ENCODE data around the gene ST6GALNAC2.

DNA sequence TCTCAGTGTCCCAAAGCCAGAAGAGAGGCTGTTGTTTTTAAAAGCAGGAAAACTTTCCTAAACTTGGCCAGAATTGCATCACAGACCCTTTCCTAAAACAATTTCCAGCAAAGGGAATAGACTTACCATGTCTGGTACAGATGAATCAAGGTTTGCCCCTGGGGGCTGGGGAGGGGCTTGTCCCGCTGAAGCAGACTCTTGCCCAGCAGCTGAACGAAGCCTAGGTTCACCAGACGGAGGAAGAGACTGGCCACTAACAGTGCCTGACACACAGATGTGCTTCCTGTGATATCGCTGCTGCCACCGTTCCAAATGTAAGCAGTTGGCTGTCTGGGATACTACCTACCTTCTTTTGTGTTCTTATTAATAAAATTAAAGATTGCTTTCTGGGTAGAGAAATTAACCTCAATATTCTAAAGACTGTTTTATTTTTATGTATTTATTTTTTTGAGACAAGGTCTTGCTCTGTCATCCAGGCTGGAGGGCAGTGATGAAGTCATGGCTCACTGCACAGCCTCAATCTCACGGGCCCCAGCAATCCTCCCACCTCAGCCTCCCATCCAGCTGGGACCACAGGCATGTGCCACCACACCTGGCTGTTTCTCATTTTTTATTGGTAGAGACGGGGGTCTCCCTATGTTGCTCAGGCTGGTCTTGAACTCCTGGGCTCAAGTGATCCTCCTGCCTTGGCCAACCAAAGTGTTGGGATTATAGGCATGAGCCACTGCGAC, 32.3 kb downstream of the ST6GALNAC2 start:
- TF ChIP-seq, protein P1, sequence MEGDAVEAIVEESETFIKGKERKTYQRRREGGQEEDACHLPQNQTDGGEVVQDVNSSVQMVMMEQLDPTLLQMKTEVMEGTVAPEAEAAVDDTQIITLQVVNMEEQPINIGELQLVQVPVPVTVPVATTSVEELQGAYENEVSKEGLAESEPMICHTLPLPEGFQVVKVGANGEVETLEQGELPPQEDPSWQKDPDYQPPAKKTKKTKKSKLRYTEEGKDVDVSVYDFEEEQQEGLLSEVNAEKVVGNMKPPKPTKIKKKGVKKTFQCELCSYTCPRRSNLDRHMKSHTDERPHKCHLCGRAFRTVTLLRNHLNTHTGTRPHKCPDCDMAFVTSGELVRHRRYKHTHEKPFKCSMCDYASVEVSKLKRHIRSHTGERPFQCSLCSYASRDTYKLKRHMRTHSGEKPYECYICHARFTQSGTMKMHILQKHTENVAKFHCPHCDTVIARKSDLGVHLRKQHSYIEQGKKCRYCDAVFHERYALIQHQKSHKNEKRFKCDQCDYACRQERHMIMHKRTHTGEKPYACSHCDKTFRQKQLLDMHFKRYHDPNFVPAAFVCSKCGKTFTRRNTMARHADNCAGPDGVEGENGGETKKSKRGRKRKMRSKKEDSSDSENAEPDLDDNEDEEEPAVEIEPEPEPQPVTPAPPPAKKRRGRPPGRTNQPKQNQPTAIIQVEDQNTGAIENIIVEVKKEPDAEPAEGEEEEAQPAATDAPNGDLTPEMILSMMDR (IDR thresholded peaks at IDR 0.05): no peak
- TF ChIP-seq SIN3A (IDR thresholded peaks at IDR 0.05; ENCODE audit: borderline replicate concordance, insufficient read depth, low read depth, low read length) (no peak), POLR2AphosphoS5 (IDR thresholded peaks at IDR 0.05; ENCODE audit: low read depth, low read length) (no peak)
- TF ChIP-seq, protein P2, sequence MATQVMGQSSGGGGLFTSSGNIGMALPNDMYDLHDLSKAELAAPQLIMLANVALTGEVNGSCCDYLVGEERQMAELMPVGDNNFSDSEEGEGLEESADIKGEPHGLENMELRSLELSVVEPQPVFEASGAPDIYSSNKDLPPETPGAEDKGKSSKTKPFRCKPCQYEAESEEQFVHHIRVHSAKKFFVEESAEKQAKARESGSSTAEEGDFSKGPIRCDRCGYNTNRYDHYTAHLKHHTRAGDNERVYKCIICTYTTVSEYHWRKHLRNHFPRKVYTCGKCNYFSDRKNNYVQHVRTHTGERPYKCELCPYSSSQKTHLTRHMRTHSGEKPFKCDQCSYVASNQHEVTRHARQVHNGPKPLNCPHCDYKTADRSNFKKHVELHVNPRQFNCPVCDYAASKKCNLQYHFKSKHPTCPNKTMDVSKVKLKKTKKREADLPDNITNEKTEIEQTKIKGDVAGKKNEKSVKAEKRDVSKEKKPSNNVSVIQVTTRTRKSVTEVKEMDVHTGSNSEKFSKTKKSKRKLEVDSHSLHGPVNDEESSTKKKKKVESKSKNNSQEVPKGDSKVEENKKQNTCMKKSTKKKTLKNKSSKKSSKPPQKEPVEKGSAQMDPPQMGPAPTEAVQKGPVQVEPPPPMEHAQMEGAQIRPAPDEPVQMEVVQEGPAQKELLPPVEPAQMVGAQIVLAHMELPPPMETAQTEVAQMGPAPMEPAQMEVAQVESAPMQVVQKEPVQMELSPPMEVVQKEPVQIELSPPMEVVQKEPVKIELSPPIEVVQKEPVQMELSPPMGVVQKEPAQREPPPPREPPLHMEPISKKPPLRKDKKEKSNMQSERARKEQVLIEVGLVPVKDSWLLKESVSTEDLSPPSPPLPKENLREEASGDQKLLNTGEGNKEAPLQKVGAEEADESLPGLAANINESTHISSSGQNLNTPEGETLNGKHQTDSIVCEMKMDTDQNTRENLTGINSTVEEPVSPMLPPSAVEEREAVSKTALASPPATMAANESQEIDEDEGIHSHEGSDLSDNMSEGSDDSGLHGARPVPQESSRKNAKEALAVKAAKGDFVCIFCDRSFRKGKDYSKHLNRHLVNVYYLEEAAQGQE (IDR thresholded peaks at IDR 0.05; ENCODE audit: insufficient read depth in 1 of 2, low read depth in 2 of 2, low read length in 1 of 2): no peak

Data from Panc1 (cell line).